Prostate gland (tissue), 2 donors: ENCODE data around the gene SIRPB2.

Experiments
- CTCF ChIP-seq, 4 experiments: fragments of 200-600 bp in 2 of 4; fragments of 450-650 bp in 2 of 4; sonication (generic) in 2 of 4; IDR thresholded peaks; 1 replicate in 3 of 4; 2 replicates in 1 of 4; pipeline ENCODE4 v1.5.1; 2016 to 2019; ENCODE audit warnings: antibody characterized with exemption in 4 of 4, mild to moderate bottlenecking in 2 of 4, moderate library complexity in 2 of 4
- POLR2A ChIP-seq: fragments of 450-650 bp; IDR thresholded peaks from one replicate; pipeline ENCODE4 v1.6.1; 2016; ENCODE audit warnings: antibody characterized with exemption, mild to moderate bottlenecking
- POLR2AphosphoS5 ChIP-seq: sonication (generic); formaldehyde crosslinking; IDR thresholded peaks from one replicate; pipeline ENCODE4 v1.6.1; 2017; ENCODE audit warnings: antibody characterized with exemption

- TF ChIP-seq CTCF (IDR thresholded peaks at IDR 0.05): no peak
- TF ChIP-seq POLR2A: no peak
- TF ChIP-seq POLR2AphosphoS5: no peak
Measured at GRCh38 chr20:1442304-1442703, 48.9 kb downstream of the SIRPB2 start.
